GM23248 (cell line): ENCODE results near the gene KLKB1.
"Not testable (repeated sequence)": the region's sequence is repeated elsewhere in the genome, so short reads cannot be mapped to it uniquely, and the experiment has no call there.

Experiments used
- EZH2 ChIP-seq: fragments of 200-600 bp; sonication (generic); IDR thresholded peaks from 2 replicates; pipeline ENCODE4 v1.6.1; 2018; ENCODE audit warnings: antibody characterized with exemption, mild to moderate bottlenecking; ENCODE audit not compliant: insufficient read depth, poor library complexity, severe bottlenecking
- EZH2phosphoT487 ChIP-seq: fragments of 200-600 bp; sonication (generic); IDR thresholded peaks from 2 replicates; pipeline ENCODE4 v1.6.1; 2018; ENCODE audit warnings: antibody characterized with exemption, moderate library complexity, mild to moderate bottlenecking, low read depth; ENCODE audit not compliant: insufficient read depth

DNA sequence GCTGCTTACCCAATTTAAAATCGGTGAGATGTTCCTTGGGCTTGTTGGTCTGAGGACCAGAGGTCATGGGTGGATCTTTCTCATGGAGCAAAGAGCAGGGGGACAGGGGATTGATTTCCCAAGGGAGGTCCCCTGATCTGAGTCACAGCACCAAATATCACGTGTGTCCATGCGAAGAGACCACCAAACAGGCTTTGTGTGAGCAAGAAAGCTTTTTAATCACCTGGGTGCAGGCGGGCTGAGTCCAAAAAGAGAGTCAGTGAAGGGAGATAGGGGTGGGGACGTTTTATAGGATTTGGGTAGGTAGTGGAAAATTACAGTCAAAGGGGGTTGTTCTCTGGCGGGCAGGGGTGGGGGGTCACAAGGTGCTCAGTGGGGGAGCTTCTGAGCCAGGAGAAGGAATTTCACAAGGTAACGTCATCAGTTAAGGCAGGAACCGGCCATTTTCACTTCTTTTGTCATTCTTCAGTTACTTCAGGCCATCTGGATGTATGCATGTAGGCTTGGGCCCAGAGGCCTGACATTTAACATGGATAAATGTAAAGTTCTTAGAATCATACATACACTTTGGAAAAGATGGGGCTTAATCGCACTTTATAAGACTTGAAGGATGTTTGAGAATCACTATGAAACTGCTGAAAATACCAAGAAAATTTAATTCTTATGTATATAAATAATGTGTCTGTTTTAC, 19.9 kb downstream of the KLKB1 start:
- TF ChIP-seq EZH2, EZH2phosphoT487: not testable (repeated sequence)
